ENCODE measurements around the gene LGALS8. TPM values are rescaled to one million over a fixed set of nuclear protein-coding genes. Genes with fewer than 3 reads are reported as not detected.

Gene LGALS8
- total and polyA plus RNA-seq, 2 of the 4 experiments (the other 2 are of a cell fraction): 41.3 to 57.7 TPM

DNA sequence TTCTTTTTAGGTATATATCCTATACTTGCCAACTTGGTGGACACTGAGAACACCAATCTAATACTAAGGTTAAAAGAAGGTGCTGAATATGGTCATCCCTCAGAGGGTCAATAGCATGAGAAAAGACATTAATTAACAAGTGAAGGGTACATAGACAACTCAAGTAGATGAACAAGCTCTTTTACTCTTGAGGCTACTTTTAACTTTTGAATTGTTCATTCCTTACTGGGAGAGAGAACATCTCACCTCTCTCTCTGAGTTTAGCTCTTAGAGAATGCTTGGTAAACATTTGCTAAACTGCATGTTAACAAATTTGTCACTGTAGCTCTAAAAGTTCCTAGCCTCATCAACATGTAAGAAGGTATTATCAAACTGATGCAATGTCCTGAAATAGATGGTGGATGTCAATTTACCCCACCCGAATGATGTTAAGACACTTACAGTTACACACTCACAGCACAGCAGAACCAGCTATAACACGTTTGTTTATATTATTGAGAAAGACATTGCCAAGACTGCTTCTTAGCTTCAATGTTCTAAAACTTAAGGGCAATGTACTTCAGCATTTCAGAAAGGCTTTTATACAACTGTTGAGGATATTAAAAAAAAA is 44.6 kb downstream of the LGALS8 start:
- no peaks in the 10 kb centered on the region for H3K4me1 ChIP-seq (ENCODE audit: control insufficient read depth, insufficient read depth, low read length)
- H3K4me3 ChIP-seq (ENCODE audit: insufficient read depth, low read depth, low read length): no peak overlapping the region
- intact Hi-C loops (cut with micrococcal nuclease): no loop called here
- no peak overlapping the region for H3K18ac ChIP-seq (ENCODE audit: low read depth, low read length)
- ChIA-PET CTCF (no interaction called here), POLR2A (ENCODE audit: unreplicated experiment) (no interaction called here)
- H3K9ac ChIP-seq (ENCODE audit: low read depth, low read length): no peak overlapping the region
- no peaks in the 10 kb centered on the region for H3K9me3 ChIP-seq (ENCODE audit: control insufficient read depth, insufficient read depth, low read length)
- no peak overlapping the region for H3K56ac ChIP-seq (ENCODE audit: extremely low read depth, insufficient read depth, low read length)
- no CpG with 5 or more reads among the region's 2 CpGs for WGBS, 2 experiments (ENCODE audit: extremely low coverage in 2 of 2, insufficient read length in 1 of 2)
- no peak overlapping the region for H2BK20ac ChIP-seq (ENCODE audit: low read depth, low read length)
- no TSS peak for BruUV-seq (replicated peaks)
- TF ChIP-seq CEBPB (IDR thresholded peaks at IDR 0.05; ENCODE audit: low read depth, low read length) (peak; percentile 10; the same call in 1 of the 2 replicates), SMC3 (IDR thresholded peaks at IDR 0.05; ENCODE audit: low read depth, low read length) (no peak)
- no peak overlapping the region for H4K5ac ChIP-seq (ENCODE audit: low read depth, low read length)
- H2AFZ ChIP-seq (replicated peaks; ENCODE audit: low read length, poor library complexity): no peak overlapping the region
- in situ Hi-C loops (cut with MboI; ENCODE audit: low sequenced_read_pairs): no loop called here
- H3K23ac ChIP-seq (ENCODE audit: low read depth, low read length): no peak overlapping the region
- no peak overlapping the region for H2BK15ac ChIP-seq (ENCODE audit: low read depth, low read length)
- H3K79me1 ChIP-seq (ENCODE audit: low read depth in 1 of 2, low read length in 2 of 2): no peaks in the 10 kb centered on the region
- H2AK9ac ChIP-seq (replicated peaks; ENCODE audit: low read depth, low read length, poor library complexity): no peak overlapping the region
- no peak overlapping the region for H4K91ac ChIP-seq (ENCODE audit: insufficient read depth, low read depth, low read length)
- H3K36me3 ChIP-seq (ENCODE audit: control insufficient read depth, insufficient read depth, low read length): peaks cover 41% of the 10 kb centered on the region
- no peak overlapping the region for H3K14ac ChIP-seq (replicated peaks; ENCODE audit: low read depth, low read length)
- H3K27me3 ChIP-seq (ENCODE audit: control insufficient read depth, insufficient read depth, low read length): no peaks in the 10 kb centered on the region
- H3K9me1 ChIP-seq (ENCODE audit: insufficient read depth, low read length): no peaks in the 10 kb centered on the region
- no peak overlapping the region for H3K4me2 ChIP-seq (ENCODE audit: low read depth, low read length)
- H3K27ac ChIP-seq (ENCODE audit: insufficient read depth, low read length): no peak overlapping the region
- H2BK5ac ChIP-seq (ENCODE audit: low read depth, low read length, poor library complexity, severe bottlenecking): no peak overlapping the region
- H3K4ac ChIP-seq (ENCODE audit: low read depth, low read length): no peak overlapping the region
- H2AK5ac ChIP-seq (ENCODE audit: low read depth, low read length): no peak overlapping the region
- ATAC-seq (ENCODE audit: low read depth): no peak
- dilution Hi-C loops (cut with HindIII; ENCODE audit: low sequenced_read_pairs, unreplicated experiment): no loop called here
- H4K8ac ChIP-seq (ENCODE audit: low read depth in 2 of 2, low read length in 2 of 2): no peak overlapping the region
- no peak overlapping the region for H2BK120ac ChIP-seq (ENCODE audit: low read depth, low read length)
- peak; percentile 39 for DNase-seq
- H4K20me1 ChIP-seq (ENCODE audit: insufficient read depth, low read length): no peaks in the 10 kb centered on the region

All from IMR-90 (cell line).